ENCODE data around the gene DPP6.

GRCh38 chr7:154559454-154559853 is 507.3 kb downstream of the DPP6 start:
- TF ChIP-seq CTCF (IDR thresholded peaks at IDR 0.05) (no peak), POLR2A (IDR thresholded peaks at IDR 0.05) (no peak), POLR2AphosphoS5 (IDR thresholded peaks at IDR 0.05) (no peak)
